ENCODE results near the gene ERP27. TPM values are rescaled to one million over a fixed set of nuclear protein-coding genes. Genes with fewer than 3 reads are reported as not detected.
A peak's percentile ranks its signal among the peaks of the same experiment; 100 is the strongest.

Gene ERP27
- total and polyA plus RNA-seq, 2 donors (not counting 1 experiment from before 2014, with no cell fraction given) = 0.10 to 0.17 TPM

- Histone ChIP-seq H3K4me1 (ENCODE audit: control insufficient read depth, extremely low read depth, insufficient read depth, low read length) (peaks cover 11% of the 10 kb centered on the region), H3K9ac (ENCODE audit: insufficient read depth, low read length) (no peak overlapping the region)
Observed at GRCh38 chr12:14950982-14951746, 12.8 kb upstream of the ERP27 start.

GRCh38 chr12:14950421-14950820, 12.1 kb upstream of the ERP27 start:
- TF ChIP-seq CTCF (conservative IDR thresholded peaks at IDR 0.05 in 1 of 2, IDR thresholded peaks at IDR 0.05 in 1 of 2; ENCODE audit: low read depth in 1 of 2, low read length in 2 of 2) (no peak), EZH2 (IDR thresholded peaks at IDR 0.05; ENCODE audit: low read length, missing control alignments) (no peak)
- Histone ChIP-seq H3K27ac (ENCODE audit: insufficient read depth, low read length) (no peak overlapping the region), H3K4me1 (ENCODE audit: control insufficient read depth, extremely low read depth, insufficient read depth, low read length) (peaks cover 11% of the 10 kb centered on the region)

More at GRCh38 chr12:14950982-14951746, 12.8 kb upstream of the ERP27 start:
- peak in 1 of 2 donors; percentile 27 for DNase-seq (ENCODE audit: low read depth in 2 of 2)
- no peaks in the 10 kb centered on the region for H3K9me3 ChIP-seq (ENCODE audit: control insufficient read depth, insufficient read depth, low read depth, low read length)
- no peaks in the 10 kb centered on the region for H3K79me2 ChIP-seq (ENCODE audit: control insufficient read depth, insufficient read depth, low read length)
- no peak overlapping the region for H3K27ac ChIP-seq (ENCODE audit: insufficient read depth, low read length)
- H3K4me3 ChIP-seq (replicated peaks in 1 of 4; ENCODE audit: control extremely low read depth in 1 of 4, insufficient read depth in 1 of 4, low read depth in 3 of 4, low read length in 4 of 4) = no peak overlapping the region
- H2AFZ ChIP-seq (ENCODE audit: low read length) = no peak overlapping the region
- H3K27me3 ChIP-seq (ENCODE audit: control insufficient read depth, insufficient read depth, low read length) = no peaks in the 10 kb centered on the region
- no peaks in the 10 kb centered on the region for H4K20me1 ChIP-seq (ENCODE audit: control insufficient read depth, extremely low read depth, insufficient read depth, low read length)
- TF ChIP-seq EZH2 (IDR thresholded peaks at IDR 0.05; ENCODE audit: low read length, missing control alignments) (no peak), CTCF (conservative IDR thresholded peaks at IDR 0.05 in 1 of 2, IDR thresholded peaks at IDR 0.05 in 1 of 2; ENCODE audit: low read depth in 1 of 2, low read length in 2 of 2) (no peak)
- H3K4me2 ChIP-seq (ENCODE audit: extremely low read depth, insufficient read depth, low read length) = no peak overlapping the region
- H3K36me3 ChIP-seq (ENCODE audit: control insufficient read depth, insufficient read depth, low read length) = no peaks in the 10 kb centered on the region

GRCh38 chr12:14949631-14950030, 11.3 kb upstream of the ERP27 start:
- Histone ChIP-seq H3K27me3 (ENCODE audit: control insufficient read depth, insufficient read depth, low read length) (no peaks in the 10 kb centered on the region), H3K9me3 (ENCODE audit: control insufficient read depth, insufficient read depth, low read depth, low read length) (no peaks in the 10 kb centered on the region), H3K4me1 (ENCODE audit: control insufficient read depth, extremely low read depth, insufficient read depth, low read length) (peaks cover 11% of the 10 kb centered on the region), H3K36me3 (ENCODE audit: control insufficient read depth, insufficient read depth, low read length) (no peaks in the 10 kb centered on the region), H2AFZ (ENCODE audit: low read length) (no peak overlapping the region), H3K79me2 (ENCODE audit: control insufficient read depth, insufficient read depth, low read length) (no peaks in the 10 kb centered on the region), H3K4me2 (ENCODE audit: extremely low read depth, insufficient read depth, low read length) (no peak overlapping the region), H4K20me1 (ENCODE audit: control insufficient read depth, extremely low read depth, insufficient read depth, low read length) (no peaks in the 10 kb centered on the region), H3K27ac (ENCODE audit: insufficient read depth, low read length) (no peak overlapping the region), H3K9ac (ENCODE audit: insufficient read depth, low read length) (no peak overlapping the region), H3K4me3 (replicated peaks in 1 of 4; ENCODE audit: control extremely low read depth in 1 of 4, insufficient read depth in 1 of 4, low read depth in 3 of 4, low read length in 4 of 4) (no peak overlapping the region)
- DNase-seq (ENCODE audit: low read depth in 2 of 2) = no peak
- TF ChIP-seq CTCF (conservative IDR thresholded peaks at IDR 0.05 in 1 of 2, IDR thresholded peaks at IDR 0.05 in 1 of 2; ENCODE audit: low read depth in 1 of 2, low read length in 2 of 2) (no peak), EZH2 (IDR thresholded peaks at IDR 0.05; ENCODE audit: low read length, missing control alignments) (no peak)

More at GRCh38 chr12:14950421-14950820, 12.1 kb upstream of the ERP27 start:
- Histone ChIP-seq H3K79me2 (ENCODE audit: control insufficient read depth, insufficient read depth, low read length) (no peaks in the 10 kb centered on the region), H3K4me2 (ENCODE audit: extremely low read depth, insufficient read depth, low read length) (no peak overlapping the region), H4K20me1 (ENCODE audit: control insufficient read depth, extremely low read depth, insufficient read depth, low read length) (no peaks in the 10 kb centered on the region), H3K9ac (ENCODE audit: insufficient read depth, low read length) (no peak overlapping the region), H2AFZ (ENCODE audit: low read length) (peak overlapping the region; percentile 39), H3K4me3 (replicated peaks in 1 of 4; ENCODE audit: control extremely low read depth in 1 of 4, insufficient read depth in 1 of 4, low read depth in 3 of 4, low read length in 4 of 4) (no peak overlapping the region), H3K36me3 (ENCODE audit: control insufficient read depth, insufficient read depth, low read length) (no peaks in the 10 kb centered on the region), H3K9me3 (ENCODE audit: control insufficient read depth, insufficient read depth, low read depth, low read length) (no peaks in the 10 kb centered on the region), H3K27me3 (ENCODE audit: control insufficient read depth, insufficient read depth, low read length) (no peaks in the 10 kb centered on the region)
- DNase-seq (ENCODE audit: low read depth in 2 of 2) = no peak

Measured in fibroblast of lung (primary cell).